Neural progenitor cell (in vitro differentiated cells): ENCODE measurements around the gene MYMK.

Experiments
- EZH2 ChIP-seq: fragments of 200-600 bp; sonication (generic); IDR thresholded peaks from 2 replicates; pipeline ENCODE4 v1.6.1; 2017; ENCODE audit warnings: antibody characterized with exemption, mild to moderate bottlenecking, moderate library complexity
- EZH2phosphoT487 ChIP-seq: fragments of 200-600 bp; sonication (generic); IDR thresholded peaks from 2 replicates; pipeline ENCODE4 v1.6.1; 2017; ENCODE audit warnings: antibody characterized with exemption
- TF ChIP-seq, protein P1 (sequence below): fragments of 200-600 bp; sonication (generic); IDR thresholded peaks from 2 replicates; pipeline ENCODE4 v1.5.1; 2017; ENCODE audit warnings: antibody characterized with exemption, mild to moderate bottlenecking

DNA sequence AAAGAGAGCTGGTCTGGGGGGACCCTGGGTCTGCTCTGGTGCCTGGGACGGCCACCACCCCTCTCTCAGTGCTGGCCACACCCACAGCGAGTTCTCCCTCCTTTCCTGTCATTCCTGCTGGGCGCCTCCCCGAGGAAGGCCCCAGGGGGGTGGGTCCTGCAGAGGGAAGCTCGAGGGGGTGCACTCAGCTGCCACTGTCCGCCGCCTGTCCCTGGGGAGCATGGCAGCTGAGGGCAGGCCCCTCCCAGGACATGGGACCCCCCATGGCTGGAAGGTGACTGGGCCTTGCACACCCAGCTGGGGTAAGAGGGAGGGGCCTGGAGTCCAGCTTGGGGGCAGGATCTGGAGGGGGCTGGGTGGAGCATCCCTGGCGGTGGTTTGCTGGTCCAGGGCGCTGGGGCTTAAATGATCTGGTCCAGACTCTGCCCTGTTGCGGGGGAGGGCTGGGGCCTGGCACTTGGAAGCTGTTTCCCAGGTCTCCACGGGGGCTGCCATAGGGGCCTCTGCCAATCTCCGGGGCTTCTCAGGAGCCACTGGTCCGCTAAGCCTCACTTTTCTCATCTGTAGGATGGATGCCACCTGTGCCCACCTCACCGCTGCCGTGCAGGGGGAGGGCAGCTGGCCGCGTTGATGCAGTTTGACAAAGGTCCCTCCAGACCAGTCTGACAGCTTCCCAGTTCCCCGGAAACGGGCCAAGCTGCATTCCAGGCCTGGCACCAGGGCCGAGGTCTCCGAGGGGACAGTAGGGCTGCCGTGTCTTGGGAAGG lies 39.9 kb downstream of the MYMK start:
- TF ChIP-seq, protein P1, sequence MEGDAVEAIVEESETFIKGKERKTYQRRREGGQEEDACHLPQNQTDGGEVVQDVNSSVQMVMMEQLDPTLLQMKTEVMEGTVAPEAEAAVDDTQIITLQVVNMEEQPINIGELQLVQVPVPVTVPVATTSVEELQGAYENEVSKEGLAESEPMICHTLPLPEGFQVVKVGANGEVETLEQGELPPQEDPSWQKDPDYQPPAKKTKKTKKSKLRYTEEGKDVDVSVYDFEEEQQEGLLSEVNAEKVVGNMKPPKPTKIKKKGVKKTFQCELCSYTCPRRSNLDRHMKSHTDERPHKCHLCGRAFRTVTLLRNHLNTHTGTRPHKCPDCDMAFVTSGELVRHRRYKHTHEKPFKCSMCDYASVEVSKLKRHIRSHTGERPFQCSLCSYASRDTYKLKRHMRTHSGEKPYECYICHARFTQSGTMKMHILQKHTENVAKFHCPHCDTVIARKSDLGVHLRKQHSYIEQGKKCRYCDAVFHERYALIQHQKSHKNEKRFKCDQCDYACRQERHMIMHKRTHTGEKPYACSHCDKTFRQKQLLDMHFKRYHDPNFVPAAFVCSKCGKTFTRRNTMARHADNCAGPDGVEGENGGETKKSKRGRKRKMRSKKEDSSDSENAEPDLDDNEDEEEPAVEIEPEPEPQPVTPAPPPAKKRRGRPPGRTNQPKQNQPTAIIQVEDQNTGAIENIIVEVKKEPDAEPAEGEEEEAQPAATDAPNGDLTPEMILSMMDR, result no peak
- no peak for TF ChIP-seq EZH2phosphoT487
- TF ChIP-seq EZH2, result no peak
